GM12872 (cell line): Measurements from ENCODE around the gene PXDN.

Experiments
- CTCF ChIP-seq: IDR thresholded peaks from 3 replicates; pipeline ENCODE4 v1.5.1; 2011; ENCODE audit warnings: low read depth, mild to moderate bottlenecking, low read length, moderate library complexity; ENCODE audit not compliant: insufficient read depth

PXDN gene

GRCh38 chr2:1613078-1613445, 131.3 kb downstream of the PXDN start:
- no peak for TF ChIP-seq CTCF

GRCh38 chr2:1612391-1613077, 131.8 kb downstream of the PXDN start:
- no peak for TF ChIP-seq CTCF

- no peak for TF ChIP-seq CTCF
Observed at GRCh38 chr2:1611886-1612285, 132.4 kb downstream of the PXDN start.

GRCh38 chr2:1610096-1610485, 134.2 kb downstream of the PXDN start:
- no peak for TF ChIP-seq CTCF

- TF ChIP-seq CTCF: no peak
Observed at GRCh38 chr2:1609485-1610095, 134.7 kb downstream of the PXDN start.

- no peak for TF ChIP-seq CTCF
Observed at GRCh38 chr2:1609040-1609439, 135.3 kb downstream of the PXDN start.

GRCh38 chr2:1607971-1608688, 136.2 kb downstream of the PXDN start:
- no peak for TF ChIP-seq CTCF
